T47D (cell line): Measurements from ENCODE around the gene SNX32.

ENCODE experiments used
- DNase-seq, 2 experiments: peaks; one replicate each; pipeline versions ENCODE4 v3.0.0 to v3.0.0-alpha.2; 2011 to 2012; ENCODE audit warnings: low read depth in 1 of 2, low spot score in 1 of 2
- JUND ChIP-seq: IDR thresholded peaks from 2 replicates; pipeline ENCODE4 v1.6.1; 2012; ENCODE audit warnings: low read depth
- in situ Hi-C: cut with HindIII; loops from 2 replicates; pipeline ENCODE4 v1.10.0; 2016; ENCODE audit warnings: low sequenced_read_pairs, low pct_unique_long_range_greater_than_20kb

SNX32 gene

DNA sequence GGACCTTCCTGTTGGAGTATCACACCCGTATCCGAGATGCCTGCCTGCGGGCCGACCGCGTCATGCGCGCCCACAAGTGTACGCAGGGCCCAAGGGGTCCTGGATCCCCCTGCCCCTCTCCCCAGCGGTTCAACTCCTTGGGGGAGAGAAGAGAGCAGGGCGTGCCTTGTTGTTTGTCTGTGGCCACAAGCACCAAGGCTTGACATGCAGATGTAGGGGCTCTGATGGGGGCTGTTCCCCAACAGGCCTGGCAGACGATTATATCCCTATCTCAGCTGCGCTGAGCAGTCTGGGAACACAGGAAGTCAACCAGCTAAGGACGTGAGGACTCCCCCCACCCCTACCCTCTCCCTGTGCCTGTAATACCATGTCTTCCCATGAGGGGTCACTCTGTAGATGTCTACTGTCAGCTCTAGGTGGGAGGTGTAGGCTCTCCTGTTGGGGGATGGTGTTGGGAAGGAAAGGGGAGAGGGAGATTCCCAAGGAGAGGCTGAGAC lies 17.4 kb downstream of the SNX32 start:
- DNase-seq = no peak
- TF ChIP-seq JUND = no peak
- in situ Hi-C loops = no loop called here

DNA sequence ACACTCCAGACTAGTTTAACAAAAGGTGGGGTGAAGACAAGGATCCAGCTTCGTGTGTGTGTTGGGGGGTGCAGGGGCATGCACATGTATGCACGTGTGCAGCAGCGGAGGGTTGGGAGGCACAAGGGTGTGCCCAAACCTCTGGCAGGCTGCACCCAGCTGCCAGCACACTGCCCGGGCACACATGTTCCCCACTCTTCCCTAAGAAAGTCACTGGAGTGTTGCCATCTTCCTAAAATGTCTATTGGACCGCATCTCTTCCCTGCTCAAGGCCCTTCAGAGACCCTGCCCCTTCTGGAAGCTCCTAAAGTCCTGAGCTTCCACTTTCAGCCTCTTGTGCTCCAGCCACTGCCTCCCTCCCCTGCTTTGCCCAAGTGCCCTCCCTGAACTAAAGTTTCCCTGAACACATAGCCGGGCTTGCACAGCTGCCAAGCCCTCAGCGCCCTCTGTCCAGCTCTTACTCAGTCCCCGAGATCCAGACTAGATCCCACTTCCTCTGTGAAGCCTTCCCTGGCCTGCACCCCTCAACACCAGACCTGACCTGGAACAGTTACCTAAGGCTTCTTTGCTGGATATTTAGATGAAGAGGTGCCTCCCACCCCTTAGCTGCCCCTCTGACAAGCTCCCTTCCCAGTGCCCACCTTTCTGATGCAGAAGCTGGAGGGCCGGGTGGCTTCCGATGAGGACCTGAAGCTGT lies 18.2 kb downstream of the SNX32 start:
- DNase-seq = no peak
- TF ChIP-seq JUND = no peak
- in situ Hi-C loops = no loop called here

DNA sequence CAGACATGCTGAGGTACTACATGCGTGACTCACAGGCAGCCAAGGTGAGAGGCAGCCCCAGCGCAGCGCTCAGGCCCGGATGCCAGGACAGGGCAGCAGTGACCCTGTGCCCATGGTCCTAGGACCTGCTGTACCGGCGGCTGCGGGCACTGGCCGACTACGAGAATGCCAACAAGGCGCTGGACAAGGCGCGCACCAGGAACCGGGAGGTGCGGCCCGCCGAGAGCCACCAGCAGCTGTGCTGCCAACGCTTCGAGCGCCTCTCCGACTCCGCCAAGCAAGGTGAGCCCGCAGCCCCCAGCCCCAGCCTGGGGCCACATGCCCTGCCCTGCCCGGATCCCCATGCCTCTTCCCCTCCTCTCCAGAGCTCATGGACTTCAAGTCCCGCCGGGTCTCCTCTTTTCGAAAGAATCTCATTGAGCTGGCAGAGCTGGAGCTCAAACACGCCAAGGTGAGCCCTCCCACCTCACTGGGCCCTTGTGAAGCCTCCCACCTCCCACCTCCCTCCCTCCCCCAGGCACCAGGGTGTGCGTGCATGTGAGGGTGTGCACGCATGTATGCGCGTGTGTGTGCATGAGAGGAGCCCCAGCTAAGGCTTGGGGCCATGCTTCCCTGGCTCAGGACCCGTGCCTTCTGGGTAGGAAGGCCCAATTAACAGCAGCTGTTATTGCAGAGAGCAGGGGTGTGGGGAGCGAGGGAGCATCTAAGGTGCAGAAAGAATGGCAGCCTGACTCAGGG lies 18.9 kb downstream of the SNX32 start:
- in situ Hi-C loops = no loop called here
- no peak for DNase-seq
- TF ChIP-seq JUND = no peak

DNA sequence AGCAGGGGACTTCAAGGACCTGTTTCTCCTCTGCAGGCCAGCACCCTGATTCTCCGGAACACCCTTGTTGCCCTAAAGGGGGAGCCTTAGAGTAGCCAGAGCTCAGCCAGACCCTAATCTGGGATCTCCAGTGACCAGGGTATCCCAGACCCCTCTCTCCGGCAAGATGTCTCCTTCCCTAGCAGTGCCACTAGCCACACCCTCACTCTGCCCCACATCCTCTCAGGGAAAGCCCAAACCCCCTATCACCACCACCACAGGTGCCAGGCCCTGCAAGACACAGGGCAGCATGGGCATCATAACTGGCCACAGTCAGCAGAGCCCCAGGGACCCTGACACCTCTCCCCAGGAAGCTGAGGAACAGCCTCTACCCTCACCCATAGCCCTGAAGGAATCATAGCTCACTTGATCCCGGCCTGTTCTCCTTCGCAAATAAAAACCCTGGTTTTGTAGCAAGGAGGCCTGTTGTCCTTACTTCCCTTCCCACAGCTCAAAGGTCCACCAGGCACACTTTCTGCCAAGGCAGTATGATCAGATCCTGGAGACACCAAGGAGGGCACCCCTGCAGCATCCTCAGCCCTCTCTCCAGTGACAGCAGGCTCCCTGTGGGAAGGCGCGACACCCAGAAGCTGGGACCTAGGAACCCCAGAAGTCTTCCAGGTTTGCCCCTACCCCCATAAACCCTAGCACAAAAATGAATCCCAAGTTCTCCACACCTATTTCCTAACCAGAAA lies 19.6 kb downstream of the SNX32 start:
- DNase-seq = no peak
- in situ Hi-C loops = no loop called here

DNA sequence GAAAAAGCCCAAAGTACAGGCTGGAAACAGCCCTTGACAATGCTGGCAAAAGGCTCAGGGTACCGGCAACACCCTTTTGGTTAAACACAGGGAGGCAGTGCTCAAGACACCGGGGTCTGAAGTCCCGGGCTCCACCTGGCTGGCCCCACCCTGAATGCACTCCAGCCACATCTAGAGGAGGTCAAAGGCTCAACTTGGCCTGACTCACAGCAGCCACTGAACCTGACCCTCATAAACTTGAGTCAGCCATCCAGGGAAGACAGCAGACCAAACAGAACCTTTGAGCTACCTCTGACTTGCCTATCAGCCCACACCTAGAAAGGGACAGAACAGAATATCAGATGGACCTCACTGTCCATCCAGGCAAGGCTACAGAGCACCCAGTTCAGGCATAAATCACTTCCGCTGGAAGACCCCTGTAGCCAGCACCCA lies 20.4 kb downstream of the SNX32 start:
- in situ Hi-C loops = no loop called here
- no peak for DNase-seq
- no peak for TF ChIP-seq JUND

More for the DNA sequence above, 19.6 kb downstream of the SNX32 start:
- no peak for TF ChIP-seq JUND

DNA sequence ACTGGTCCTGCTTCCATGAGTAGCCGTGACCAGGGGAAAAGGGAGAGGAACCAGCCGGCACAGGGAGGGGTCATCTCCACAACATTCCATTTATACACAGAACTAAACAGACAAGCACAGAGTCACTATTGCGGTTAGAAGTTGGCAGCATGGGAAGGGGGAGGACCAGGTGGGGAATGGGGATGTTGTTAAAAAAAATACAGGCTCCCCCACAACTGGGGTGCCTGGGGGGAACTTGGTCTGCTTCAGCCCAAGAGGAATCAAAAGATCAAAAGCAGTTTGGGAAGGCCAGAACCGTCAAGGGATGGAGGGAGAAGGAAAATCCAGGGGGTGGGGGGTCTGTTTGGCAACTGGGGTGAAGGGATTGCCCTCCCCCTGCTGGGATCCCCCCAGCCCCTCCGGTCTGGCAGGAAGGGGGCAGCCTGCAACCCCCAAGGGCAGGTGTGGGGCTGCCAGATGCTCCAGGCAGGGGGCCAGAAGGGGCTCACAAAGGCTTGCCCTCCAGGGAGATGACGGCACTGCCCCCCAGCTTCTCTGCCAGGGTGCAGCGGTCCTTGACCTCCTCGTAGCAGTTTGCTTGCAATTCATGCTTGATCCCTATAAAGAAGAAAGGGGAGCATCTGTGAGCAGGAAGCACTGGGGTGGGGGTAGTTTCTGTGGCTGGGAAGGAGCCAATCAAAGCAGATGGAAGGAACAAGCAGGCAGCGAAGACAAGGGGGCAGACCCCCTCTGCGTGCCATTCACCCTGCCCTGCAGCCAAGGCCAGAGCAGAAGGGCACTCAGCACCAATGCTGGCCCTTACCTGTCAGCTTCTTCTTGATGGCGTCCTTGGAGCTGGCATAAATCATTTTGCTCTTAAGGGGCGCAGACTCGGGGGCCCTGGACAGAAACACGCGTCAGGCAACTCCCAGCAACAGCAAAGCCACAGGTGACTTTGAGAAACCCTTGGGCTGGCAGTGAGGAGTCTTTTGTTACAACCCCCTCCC lies 21.4 kb downstream of the SNX32 start:
- no peak for TF ChIP-seq JUND
- DNase-seq = no peak
- in situ Hi-C loops = no loop called here

DNA sequence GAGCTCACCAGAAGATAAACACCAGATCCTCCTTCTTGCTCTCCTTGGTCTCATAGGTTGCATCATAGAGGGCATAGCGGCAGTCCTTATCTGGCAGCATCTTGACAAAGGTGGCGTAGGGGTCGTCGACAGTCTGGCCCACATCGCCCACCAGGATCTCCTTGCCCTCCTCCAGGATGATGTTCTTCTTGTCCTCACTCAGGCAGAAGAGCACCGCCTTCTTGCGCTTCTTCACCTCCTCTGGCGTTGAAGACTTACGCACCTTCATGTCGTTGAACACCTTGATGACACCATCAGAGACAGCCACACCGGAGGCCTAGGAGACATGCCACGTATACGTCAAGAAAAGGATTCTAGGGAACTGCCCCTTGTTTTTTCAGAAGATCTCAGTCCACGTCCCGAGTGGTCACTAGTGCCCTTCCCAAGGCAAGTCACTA lies 22.2 kb downstream of the SNX32 start:
- in situ Hi-C loops = no loop called here
- no peak for DNase-seq
- no peak for TF ChIP-seq JUND

DNA sequence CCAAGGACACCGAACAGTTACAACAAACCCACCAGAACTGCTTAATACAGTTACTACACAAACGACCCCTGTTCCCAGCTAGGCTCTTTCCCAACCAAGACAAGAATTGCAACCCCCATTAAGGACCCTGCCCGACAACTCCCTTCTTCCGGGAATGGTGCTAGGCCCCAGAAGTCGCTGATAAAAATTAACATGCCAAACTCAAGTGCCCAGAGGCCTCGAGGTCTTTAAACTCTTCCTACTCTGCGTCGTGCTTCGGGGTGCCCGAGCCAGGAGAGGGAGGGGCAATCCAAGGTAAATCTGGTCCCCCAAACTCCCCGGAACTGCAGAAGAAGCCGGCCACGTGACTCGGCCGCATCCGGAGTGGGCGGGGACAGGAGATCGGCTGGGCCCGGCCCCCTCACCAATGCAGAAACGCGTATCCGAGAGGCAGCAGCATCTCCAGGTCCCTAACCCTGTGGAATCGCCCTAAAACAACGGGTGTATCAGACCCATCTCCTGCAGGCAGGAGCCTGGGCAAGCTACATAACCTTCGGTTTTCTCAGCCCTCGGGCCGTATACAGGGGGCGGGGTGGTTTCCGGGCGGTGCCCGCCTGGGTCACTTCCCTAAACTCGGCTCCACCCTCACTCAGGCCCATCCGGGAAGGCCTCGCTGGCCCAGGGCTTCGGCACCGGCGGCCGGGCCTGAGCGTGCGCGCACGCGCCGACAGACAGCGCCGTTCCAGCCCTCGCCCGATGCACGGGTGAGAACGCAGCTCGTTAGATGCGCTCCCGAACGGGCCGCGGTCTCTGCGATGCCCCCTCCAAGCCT lies 23.1 kb downstream of the SNX32 start:
- TF ChIP-seq JUND = peak; percentile 50
- DNase-seq = peak; percentile 84 to 87
- in situ Hi-C loops = no loop called here

DNA sequence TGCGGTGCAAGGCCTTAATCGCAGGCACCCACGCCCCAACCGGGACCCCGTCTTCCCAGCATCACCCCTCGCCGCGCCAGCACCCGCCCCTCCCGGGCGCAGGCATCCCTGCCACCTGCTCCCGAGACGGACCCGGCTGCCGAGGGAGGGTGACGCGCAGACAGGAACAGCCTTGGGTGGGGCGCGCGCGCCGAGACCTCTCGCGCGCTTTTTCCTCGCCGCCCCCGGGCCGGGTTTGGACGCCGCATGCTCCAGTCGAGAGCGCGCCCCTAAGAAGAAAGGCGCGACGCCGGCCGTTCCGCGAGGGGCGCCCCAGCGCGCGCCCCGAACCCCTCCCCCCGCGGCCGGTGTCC lies 23.7 kb downstream of the SNX32 start:
- TF ChIP-seq JUND = no peak
- in situ Hi-C loops = no loop called here
- DNase-seq = peak in 1 of 2 experiments; percentile 62

DNA sequence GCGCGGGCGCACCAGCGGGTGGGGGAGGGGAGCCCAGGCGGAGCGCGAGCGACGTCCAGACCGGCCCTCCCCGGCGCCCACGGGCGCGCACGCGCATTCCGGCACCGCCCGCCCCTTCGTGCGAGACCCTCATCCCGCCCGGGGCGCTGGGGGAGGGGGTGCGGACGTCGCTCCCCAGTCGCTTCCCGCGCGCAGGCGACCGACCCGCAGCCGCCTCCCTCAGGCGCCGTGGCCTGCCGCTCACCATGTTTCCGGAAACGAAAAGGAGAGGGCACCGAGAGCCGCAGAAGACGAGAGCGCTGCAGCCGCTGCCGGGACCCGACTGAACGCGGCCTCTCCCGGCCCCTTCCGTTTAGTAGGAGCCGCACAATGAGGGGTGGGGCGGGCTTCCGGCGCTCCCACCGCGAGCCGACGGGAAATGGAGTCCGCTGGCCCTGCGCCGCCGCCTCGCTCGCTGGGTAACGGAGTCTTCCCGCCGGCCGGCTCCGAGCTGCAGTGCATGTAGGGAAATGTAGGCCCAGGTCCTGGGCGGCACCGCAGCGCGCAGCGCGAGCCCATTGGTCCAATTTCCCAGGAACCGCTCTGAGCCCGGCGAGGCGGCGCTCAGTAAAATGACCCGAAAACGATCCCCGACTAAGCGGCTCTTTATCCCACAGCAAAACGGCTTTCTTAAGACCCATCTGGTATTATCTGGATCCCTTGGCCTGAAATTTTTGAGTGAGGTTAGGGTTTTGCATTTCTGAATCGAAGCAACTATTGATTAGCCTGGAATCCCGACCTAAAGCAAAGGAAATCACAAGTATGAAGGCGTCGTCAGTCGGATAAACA lies 24.3 kb downstream of the SNX32 start, which contains the start of gene CFL1:
Gene CFL1 (minus strand): TSS at position 328 of the 828 bp plus-strand sequence. CDS start 81 bp downstream, at position 247.
- TF ChIP-seq JUND = no peak
- DNase-seq = peak; percentile 90 to 99
- in situ Hi-C loops = no loop called here
